Lower leg skin (tissue), 3 donors: ENCODE measurements around the gene SEMA3C.

Experiments
- POLR2A ChIP-seq, 2 donors: fragments of 450-650 bp; IDR thresholded peaks; one replicate each; pipeline ENCODE4 v1.6.1; 2016 to 2017; ENCODE audit warnings: antibody characterized with exemption in 2 of 2, mild to moderate bottlenecking in 1 of 2, moderate library complexity in 1 of 2
- TF ChIP-seq, protein P1 (sequence below), 3 donors: fragments of 450-650 bp; IDR thresholded peaks; one replicate each; pipeline ENCODE4 v1.5.1; 2016; ENCODE audit warnings: antibody characterized with exemption in 3 of 3, mild to moderate bottlenecking in 3 of 3, moderate library complexity in 2 of 3

DNA sequence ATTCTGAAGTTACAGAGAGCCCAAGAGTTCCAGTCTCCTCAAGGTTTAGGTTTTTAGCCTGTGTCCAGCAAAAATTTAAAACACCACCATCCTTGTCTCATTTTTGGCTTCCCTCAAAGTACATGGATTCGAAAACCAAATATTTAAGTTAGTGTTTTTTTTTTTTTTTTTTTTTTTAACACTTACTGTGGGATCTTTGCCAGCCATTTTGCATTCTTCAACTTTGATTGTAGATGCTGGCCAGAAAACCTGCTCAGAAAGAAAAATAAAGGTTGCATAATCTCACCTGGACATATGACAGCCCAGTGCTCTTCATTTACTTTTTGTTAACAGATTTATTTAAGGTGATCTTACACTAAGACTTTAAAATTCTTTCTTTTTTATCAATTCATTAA lies 91.6 kb downstream of the SEMA3C start:
- TF ChIP-seq, protein P1, sequence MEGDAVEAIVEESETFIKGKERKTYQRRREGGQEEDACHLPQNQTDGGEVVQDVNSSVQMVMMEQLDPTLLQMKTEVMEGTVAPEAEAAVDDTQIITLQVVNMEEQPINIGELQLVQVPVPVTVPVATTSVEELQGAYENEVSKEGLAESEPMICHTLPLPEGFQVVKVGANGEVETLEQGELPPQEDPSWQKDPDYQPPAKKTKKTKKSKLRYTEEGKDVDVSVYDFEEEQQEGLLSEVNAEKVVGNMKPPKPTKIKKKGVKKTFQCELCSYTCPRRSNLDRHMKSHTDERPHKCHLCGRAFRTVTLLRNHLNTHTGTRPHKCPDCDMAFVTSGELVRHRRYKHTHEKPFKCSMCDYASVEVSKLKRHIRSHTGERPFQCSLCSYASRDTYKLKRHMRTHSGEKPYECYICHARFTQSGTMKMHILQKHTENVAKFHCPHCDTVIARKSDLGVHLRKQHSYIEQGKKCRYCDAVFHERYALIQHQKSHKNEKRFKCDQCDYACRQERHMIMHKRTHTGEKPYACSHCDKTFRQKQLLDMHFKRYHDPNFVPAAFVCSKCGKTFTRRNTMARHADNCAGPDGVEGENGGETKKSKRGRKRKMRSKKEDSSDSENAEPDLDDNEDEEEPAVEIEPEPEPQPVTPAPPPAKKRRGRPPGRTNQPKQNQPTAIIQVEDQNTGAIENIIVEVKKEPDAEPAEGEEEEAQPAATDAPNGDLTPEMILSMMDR (IDR thresholded peaks at IDR 0.05), result no peak
- no peak for TF ChIP-seq POLR2A (IDR thresholded peaks at IDR 0.05)
